ENCODE results near the gene CHAF1A. TPM values are rescaled to one million over a fixed set of nuclear protein-coding genes. Genes with fewer than 3 reads are reported as not detected.

CHAF1A gene
- total RNA-seq, 1 donor from 2014 or later, result 6.8 TPM

GRCh38 chr19:4405977-4406376 lies 3.5 kb downstream of the CHAF1A start:
- Histone ChIP-seq H3K27me3 (ENCODE audit: control insufficient read depth, insufficient read depth, low read length) (no peaks in the 10 kb centered on the region), H3K4me3 (ENCODE audit: low read depth, low read length) (no peak overlapping the region), H3K36me3 (ENCODE audit: control insufficient read depth, insufficient read depth, low read length) (peaks cover 1% of the 10 kb centered on the region)
- TF ChIP-seq CTCF (IDR thresholded peaks at IDR 0.05; ENCODE audit: insufficient read depth, low read length, poor library complexity, severe bottlenecking), result no peak
- no peak for DNase-seq (ENCODE audit: low read depth)

GRCh38 chr19:4406626-4407025 lies 4.2 kb downstream of the CHAF1A start:
- H3K4me3 ChIP-seq (ENCODE audit: low read depth, low read length), result no peak overlapping the region
- H3K36me3 ChIP-seq (ENCODE audit: control insufficient read depth, insufficient read depth, low read length), result peaks cover 1% of the 10 kb centered on the region
- H3K27me3 ChIP-seq (ENCODE audit: control insufficient read depth, insufficient read depth, low read length), result no peaks in the 10 kb centered on the region
- DNase-seq (ENCODE audit: low read depth), result no peak
- TF ChIP-seq CTCF (IDR thresholded peaks at IDR 0.05; ENCODE audit: insufficient read depth, low read length, poor library complexity, severe bottlenecking), result no peak

- no peaks in the 10 kb centered on the region for H3K27me3 ChIP-seq (ENCODE audit: control insufficient read depth, insufficient read depth, low read length)
- no peak for TF ChIP-seq CTCF (IDR thresholded peaks at IDR 0.05; ENCODE audit: insufficient read depth, low read length, poor library complexity, severe bottlenecking)
- no peak for DNase-seq (ENCODE audit: low read depth)
- H3K4me3 ChIP-seq (ENCODE audit: low read depth, low read length), result no peak overlapping the region
- peaks cover 1% of the 10 kb centered on the region for H3K36me3 ChIP-seq (ENCODE audit: control insufficient read depth, insufficient read depth, low read length)
These were observed 6.9 kb downstream of the CHAF1A start for GRCh38 chr19:4409123-4409933.

DNA sequence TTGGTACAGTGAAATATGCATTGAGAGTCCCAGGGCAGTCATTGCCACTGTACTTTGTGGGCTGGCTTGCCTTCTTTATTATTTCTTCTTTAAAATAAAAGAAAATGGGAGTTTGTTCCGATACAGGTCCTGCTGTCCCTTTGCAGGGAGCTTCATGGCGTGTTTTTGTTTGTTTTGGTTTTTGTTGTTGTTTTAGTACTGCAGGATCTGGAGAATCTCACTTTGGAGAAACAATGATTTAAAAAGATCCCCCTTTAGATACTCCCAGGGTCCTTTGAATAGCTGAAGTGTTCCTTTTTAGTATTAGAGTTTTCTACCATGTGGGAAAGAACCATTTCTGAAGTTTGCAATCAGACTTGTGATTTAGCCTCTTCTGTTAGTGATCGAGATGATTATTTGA lies 11.1 kb downstream of the CHAF1A start:
- DNase-seq (ENCODE audit: low read depth), result no peak
- Histone ChIP-seq H3K4me3 (ENCODE audit: low read depth, low read length) (no peak overlapping the region), H3K36me3 (ENCODE audit: control insufficient read depth, insufficient read depth, low read length) (peaks cover 1% of the 10 kb centered on the region), H3K27me3 (ENCODE audit: control insufficient read depth, insufficient read depth, low read length) (no peaks in the 10 kb centered on the region)
- no peak for TF ChIP-seq CTCF (IDR thresholded peaks at IDR 0.05; ENCODE audit: insufficient read depth, low read length, poor library complexity, severe bottlenecking)

- no peak overlapping the region for H3K4me3 ChIP-seq (ENCODE audit: low read depth, low read length)
- DNase-seq (ENCODE audit: low read depth), result no peak
- no peak for TF ChIP-seq CTCF (IDR thresholded peaks at IDR 0.05; ENCODE audit: insufficient read depth, low read length, poor library complexity, severe bottlenecking)
- H3K36me3 ChIP-seq (ENCODE audit: control insufficient read depth, insufficient read depth, low read length), result peaks cover 1% of the 10 kb centered on the region
- no peaks in the 10 kb centered on the region for H3K27me3 ChIP-seq (ENCODE audit: control insufficient read depth, insufficient read depth, low read length)
These were observed 11.8 kb downstream of the CHAF1A start for GRCh38 chr19:4414144-4414799.

Measured in kidney epithelial cell (primary cell).